ENCODE measurements around the gene WNT8A. TPM values are rescaled to one million over a fixed set of nuclear protein-coding genes. Genes with fewer than 3 reads are reported as not detected.

The WNT8A gene
- total RNA-seq, 1 donor from 2014 or later, result not detected

GRCh38 chr5:138102454-138103318 lies 18.9 kb downstream of the WNT8A start:
- peaks cover 4% of the 10 kb centered on the region for H3K27me3 Mint-ChIP-seq (ENCODE audit: unreplicated experiment)
- no peak for DNase-seq
- H3K27ac Mint-ChIP-seq (ENCODE audit: unreplicated experiment), result no peak overlapping the region
- peaks cover 8% of the 10 kb centered on the region for H3K36me3 Mint-ChIP-seq (ENCODE audit: unreplicated experiment)
- peaks cover 1% of the 10 kb centered on the region for H3K9me3 Mint-ChIP-seq (ENCODE audit: unreplicated experiment)
- TF ChIP-seq CTCF (IDR thresholded peaks at IDR 0.05; ENCODE audit: partially characterized antibody, unreplicated experiment), result no peak
- no peaks in the 10 kb centered on the region for H3K4me1 Mint-ChIP-seq (ENCODE audit: low read depth, unreplicated experiment)
- no peak overlapping the region for H3K4me3 Mint-ChIP-seq (ENCODE audit: unreplicated experiment)

- no peak for DNase-seq
- Mint-ChIP-seq H3K36me3 (ENCODE audit: unreplicated experiment) (peaks cover 8% of the 10 kb centered on the region), H3K27me3 (ENCODE audit: unreplicated experiment) (peaks cover 4% of the 10 kb centered on the region), H3K9me3 (ENCODE audit: unreplicated experiment) (peaks cover 1% of the 10 kb centered on the region), H3K4me3 (ENCODE audit: unreplicated experiment) (no peak overlapping the region), H3K27ac (ENCODE audit: unreplicated experiment) (no peak overlapping the region), H3K4me1 (ENCODE audit: low read depth, unreplicated experiment) (no peaks in the 10 kb centered on the region)
- TF ChIP-seq CTCF (IDR thresholded peaks at IDR 0.05; ENCODE audit: partially characterized antibody, unreplicated experiment), result no peak
Measured at GRCh38 chr5:138103319-138103637, 19.4 kb downstream of the WNT8A start.

GRCh38 chr5:138105709-138106108 lies 21.9 kb downstream of the WNT8A start:
- Mint-ChIP-seq H3K36me3 (ENCODE audit: unreplicated experiment) (no peaks in the 10 kb centered on the region), H3K27ac (ENCODE audit: unreplicated experiment) (no peak overlapping the region), H3K9me3 (ENCODE audit: unreplicated experiment) (peaks cover 1% of the 10 kb centered on the region), H3K27me3 (ENCODE audit: unreplicated experiment) (peaks cover 1% of the 10 kb centered on the region), H3K4me3 (ENCODE audit: unreplicated experiment) (no peak overlapping the region), H3K4me1 (ENCODE audit: low read depth, unreplicated experiment) (no peaks in the 10 kb centered on the region)
- no peak for DNase-seq
- no peak for TF ChIP-seq CTCF (IDR thresholded peaks at IDR 0.05; ENCODE audit: partially characterized antibody, unreplicated experiment)

GRCh38 chr5:138107213-138107612 lies 23.4 kb downstream of the WNT8A start:
- no peak overlapping the region for H3K4me3 Mint-ChIP-seq (ENCODE audit: unreplicated experiment)
- no peaks in the 10 kb centered on the region for H3K27me3 Mint-ChIP-seq (ENCODE audit: unreplicated experiment)
- H3K36me3 Mint-ChIP-seq (ENCODE audit: unreplicated experiment), result no peaks in the 10 kb centered on the region
- no peak for TF ChIP-seq CTCF (IDR thresholded peaks at IDR 0.05; ENCODE audit: partially characterized antibody, unreplicated experiment)
- no peak for DNase-seq
- H3K9me3 Mint-ChIP-seq (ENCODE audit: unreplicated experiment), result no peaks in the 10 kb centered on the region
- H3K27ac Mint-ChIP-seq (ENCODE audit: unreplicated experiment), result no peak overlapping the region
- H3K4me1 Mint-ChIP-seq (ENCODE audit: low read depth, unreplicated experiment), result no peaks in the 10 kb centered on the region

GRCh38 chr5:138109463-138110265 lies 25.8 kb downstream of the WNT8A start:
- H3K4me1 Mint-ChIP-seq (ENCODE audit: low read depth, unreplicated experiment), result no peaks in the 10 kb centered on the region
- H3K27me3 Mint-ChIP-seq (ENCODE audit: unreplicated experiment), result no peaks in the 10 kb centered on the region
- H3K4me3 Mint-ChIP-seq (ENCODE audit: unreplicated experiment), result no peak overlapping the region
- TF ChIP-seq CTCF (IDR thresholded peaks at IDR 0.05; ENCODE audit: partially characterized antibody, unreplicated experiment), result no peak
- DNase-seq, result no peak
- H3K9me3 Mint-ChIP-seq (ENCODE audit: unreplicated experiment), result no peaks in the 10 kb centered on the region
- H3K27ac Mint-ChIP-seq (ENCODE audit: unreplicated experiment), result no peak overlapping the region
- H3K36me3 Mint-ChIP-seq (ENCODE audit: unreplicated experiment), result no peaks in the 10 kb centered on the region

Measured in glutamatergic neuron (in vitro differentiated cells).